Ecto neural progenitor cell (in vitro differentiated cells): Measurements from ENCODE around the gene SMIM1.

Experiments used
- DNase-seq: peaks from one replicate; pipeline ENCODE4 v3.0.0-alpha.2; 2018; ENCODE audit warnings: low spot score

The SMIM1 gene

DNA sequence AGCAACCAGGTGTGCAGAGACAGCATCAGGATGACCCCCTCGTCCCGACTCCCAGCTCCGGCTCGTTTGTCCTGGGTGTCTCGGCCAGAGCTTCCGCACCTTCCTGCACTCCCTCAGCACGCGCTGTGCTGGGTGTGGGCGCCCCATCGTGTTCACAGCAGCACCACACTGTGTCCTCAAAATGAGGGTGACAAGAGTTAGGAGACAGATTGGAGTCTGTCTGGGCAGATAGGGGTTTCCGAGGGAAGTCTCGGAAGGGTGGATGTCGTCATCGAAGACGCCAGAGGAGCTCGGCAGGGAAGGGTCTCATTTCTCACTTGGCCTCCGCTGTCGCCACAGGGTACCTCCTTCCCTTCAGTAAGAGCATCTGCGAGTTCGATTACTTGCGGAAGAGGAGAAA, 16.2 kb upstream of the SMIM1 start:
- DNase-seq = no peak

DNA sequence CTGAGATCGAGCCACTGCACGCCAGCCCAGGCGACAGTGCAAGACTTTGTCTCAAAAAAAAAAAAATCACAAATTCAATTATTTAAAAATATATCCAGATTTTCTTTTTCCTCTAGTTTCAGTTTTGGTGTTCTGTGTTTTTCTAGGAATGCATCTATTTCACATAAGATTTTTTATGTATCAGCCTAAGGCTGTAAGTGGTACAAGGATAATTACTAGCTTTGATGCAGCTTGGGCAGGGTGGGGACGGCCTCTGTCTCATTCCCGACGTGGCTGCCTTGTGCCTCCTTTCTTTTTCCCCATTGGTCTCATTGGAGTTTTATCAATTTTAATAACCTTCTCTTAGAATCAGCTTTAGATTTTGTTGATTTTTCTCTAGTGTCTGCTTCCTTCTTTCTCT, 13.4 kb upstream of the SMIM1 start:
- DNase-seq = no peak

DNA sequence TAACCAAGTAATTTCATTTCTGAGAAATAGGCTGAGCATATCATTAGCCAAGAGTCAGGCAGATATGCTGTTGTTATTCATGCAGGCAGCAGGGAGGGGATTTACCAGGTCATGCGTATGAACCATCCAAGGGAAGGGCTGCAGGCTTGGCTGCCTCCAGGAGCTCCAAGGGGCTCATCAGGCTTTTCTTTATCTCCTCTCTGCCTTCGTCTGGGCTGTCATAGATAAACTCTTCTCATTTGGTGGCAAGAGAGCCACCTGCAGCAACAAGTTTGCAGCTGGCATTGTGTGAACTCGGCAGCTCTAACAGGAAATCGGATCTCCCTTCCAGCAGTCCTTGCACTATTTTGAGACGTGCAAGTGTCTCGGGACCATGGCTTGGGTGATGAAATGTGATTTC, 12.8 kb upstream of the SMIM1 start:
- DNase-seq = no peak

DNA sequence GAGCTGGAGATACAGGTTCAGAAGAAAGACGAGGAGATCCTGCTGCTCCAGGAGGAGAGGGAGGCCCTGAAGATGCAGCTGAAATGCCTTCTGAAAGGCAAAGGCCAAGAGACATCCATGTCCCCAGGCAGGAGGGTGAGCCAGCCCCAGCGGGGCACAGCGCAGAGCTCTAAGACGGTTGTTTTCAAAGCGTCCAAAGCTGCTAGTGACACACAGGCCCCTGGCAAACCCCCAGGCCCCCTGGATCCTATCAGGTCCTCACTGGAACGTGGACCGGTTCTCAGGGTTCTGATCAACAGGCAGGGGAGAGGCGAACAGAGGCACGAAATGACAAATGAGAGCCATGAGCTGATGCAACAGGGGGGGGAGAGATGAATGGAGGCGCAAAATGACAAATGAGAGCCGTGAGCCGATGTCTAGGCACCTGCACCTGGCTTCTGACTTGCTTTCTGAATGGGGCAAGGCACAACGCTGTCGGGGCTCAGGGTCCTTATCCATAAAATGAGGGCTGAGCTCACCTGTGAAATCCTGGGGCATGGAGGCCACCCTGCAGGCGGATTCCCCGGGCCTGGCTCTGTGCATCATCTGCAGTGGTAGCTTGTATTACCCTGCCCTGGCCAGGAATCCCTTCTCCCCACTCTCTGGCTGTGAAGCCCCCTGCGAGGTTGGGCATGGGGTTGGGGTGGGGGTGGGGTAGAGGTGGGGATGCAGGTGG, 11.1 kb upstream of the SMIM1 start:
- DNase-seq = no peak

DNA sequence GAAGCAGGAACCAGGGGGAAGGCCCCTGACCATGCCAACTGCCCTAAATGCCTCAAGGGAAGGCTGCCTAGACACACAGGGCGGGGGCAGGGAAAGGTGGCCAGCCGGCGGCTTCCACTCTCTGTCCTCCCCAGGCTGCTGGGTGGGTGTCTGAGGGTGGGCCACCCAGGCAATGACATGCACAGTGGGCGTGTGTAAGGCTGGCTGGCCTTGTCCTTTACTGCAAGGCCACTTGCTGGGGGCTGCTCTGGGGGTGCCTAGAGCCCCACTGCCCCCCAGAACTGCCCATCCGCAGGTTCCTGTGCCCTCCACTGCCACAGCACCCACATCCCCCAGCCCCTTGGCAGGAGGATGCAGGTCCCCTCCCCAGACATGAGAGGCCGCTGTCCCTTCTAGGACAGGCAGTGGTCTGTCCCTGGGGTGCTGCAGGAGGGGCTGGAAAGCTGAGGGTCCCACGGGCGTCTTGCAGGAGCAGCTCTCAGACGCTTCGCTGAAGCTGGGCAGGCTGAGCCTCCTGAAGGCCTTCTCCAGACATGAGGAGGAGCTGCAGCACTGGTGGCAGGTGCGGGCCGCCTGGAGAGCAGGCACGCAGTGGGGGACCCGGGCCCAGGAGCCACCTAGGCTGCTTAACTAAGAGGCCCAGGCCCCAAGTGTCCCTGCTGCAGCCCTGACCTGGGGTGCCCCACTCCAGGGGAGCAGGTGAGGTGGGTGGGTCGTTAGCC, 10.2 kb upstream of the SMIM1 start:
- no peak for DNase-seq

DNA sequence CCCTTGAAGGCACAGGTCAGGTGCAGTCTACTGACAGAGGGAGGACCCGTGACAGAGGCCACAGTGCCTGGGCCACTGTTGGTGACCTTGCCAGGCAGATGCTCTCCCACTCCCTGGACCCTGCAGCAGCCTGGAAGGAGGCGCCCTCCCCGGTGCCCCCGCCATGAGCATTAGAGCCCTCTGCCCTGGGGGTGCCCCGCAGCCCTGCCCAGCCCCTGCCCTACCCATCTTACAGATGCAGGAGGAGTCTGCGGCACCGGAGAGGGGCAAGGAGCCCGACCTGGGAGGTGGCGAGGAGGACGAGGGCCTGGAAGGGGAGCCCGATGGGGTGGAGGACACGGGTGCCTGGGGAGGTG, 9.7 kb upstream of the SMIM1 start:
- no peak for DNase-seq

DNA sequence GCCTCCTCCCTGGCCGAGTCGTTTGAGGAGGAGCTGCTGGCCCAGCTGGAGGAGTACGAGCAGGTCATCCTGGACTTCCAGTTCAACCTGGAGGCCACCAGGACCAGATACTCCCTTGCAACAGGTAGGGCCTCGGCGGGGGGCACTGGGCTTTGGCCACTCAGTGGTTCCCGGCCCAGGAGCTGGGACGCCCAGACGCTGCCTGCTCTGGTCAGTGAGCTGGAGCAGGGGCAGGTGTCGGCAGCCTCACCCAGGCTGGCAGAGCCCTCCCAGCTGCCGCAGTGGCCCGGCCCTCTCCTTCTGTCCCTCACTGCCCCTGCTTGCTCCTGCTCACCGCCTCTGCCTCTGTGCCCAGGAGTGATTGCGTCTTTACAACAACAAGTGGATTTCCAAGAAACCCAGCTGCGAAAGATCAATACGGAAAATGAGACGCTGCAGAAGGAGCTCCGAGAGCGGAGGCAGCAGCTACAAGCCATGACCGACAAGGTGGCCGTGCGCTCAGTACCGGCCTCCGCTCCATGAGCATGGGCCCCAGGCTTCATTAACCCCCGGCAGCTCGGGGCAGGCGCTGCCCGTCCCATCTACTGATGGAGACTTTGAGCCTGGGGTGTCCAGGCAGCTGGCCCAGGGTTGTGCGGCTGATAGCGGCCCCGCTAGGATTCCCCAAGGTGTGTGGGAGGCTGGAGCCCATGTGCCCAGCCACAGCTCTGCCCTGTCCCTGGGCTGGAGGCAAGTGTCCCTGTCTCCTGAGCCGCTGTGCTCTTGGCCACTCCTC, 9.0 kb upstream of the SMIM1 start:
- no peak for DNase-seq

DNA sequence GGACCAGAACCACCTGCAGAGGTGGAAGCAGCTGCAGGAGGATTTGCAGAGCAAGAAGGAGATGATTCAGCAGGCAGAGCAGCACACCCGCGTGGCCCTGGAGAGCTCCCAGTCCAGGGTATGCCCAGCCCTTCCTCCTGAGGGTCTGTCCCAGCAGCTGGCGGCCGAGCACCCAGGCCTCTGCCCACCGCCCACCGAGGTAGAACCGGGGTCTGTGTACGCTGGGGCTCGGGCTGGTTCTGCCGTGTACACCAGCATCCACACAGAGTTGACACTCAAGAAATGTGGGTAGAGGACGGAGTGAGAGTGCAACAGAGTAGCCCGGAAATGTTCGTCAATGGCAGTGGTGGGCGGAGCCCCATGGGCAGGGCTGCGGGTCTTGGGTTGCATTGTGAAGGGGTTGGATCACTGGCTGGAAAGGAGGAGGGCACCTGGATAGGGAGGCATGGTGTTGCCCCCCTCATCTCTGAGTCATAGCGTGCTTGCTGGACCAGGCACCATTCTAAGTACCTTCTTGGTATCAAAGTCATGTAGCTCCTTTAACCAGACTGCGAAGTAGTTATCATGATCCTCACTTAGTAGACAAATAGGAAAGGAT, 5.1 kb upstream of the SMIM1 start:
- DNase-seq = no peak

DNA sequence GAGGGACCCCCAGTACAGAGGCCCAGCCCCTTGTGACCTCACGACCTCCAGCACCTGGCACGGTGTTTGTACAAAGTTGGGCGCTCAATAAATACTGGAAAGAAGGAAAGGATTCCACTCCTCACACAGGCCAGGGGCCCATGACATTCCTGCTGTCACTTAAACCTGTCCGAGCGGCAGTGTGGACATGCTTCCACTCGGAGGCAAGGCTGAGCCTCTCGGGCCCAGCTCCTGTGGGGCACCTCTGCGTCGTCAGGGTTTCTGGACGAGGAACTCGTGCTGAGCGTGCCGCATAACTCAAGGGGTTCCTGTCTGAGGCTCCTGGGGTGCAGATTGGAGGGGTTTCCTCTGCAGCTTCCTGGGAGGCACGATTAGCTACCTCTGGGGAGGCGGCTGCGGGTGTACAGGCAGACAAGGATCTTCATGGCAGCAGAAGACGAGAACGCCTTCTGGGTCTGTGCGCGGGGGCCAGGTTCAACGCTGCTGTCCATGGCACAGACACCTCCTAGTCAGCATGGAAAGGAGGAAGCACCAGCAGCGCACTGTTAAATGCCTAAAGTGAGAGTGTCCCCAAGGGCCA, 3.6 kb upstream of the SMIM1 start:
- no peak for DNase-seq

DNA sequence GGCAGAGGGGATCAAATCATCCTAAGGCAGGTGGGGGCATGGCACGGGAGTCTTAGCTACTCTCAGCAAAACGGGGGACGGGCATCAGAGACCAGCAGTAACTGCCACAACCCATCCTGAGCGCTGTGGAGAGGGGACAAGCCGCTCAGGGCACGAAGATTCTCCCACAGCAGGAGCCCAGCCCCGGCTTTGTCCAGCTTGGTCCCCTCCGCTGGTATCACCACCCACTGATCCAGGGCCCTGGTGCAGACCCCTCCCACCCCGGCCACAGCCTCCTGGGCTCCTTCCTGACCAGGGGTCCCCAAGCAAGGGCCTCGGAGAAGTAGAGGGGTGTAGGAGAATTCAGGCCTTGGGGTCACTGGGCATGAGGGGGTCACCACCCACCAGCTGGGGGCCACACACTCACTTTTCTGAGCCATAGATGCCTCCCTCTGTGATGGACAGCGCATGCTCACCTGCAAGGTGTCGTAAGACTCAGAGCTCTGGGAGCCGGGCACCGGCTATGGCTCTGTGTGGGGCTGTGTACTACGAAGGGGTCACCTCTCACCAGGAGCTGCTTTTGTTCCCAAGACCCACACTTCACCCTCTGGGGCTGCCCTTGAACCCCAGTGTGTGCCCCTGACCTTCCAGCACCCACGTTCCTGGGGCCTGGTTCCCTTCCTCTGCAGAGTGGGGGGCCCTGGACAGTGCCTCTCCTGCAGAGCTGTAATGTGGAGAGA, 2.3 kb upstream of the SMIM1 start:
- no peak for DNase-seq

DNA sequence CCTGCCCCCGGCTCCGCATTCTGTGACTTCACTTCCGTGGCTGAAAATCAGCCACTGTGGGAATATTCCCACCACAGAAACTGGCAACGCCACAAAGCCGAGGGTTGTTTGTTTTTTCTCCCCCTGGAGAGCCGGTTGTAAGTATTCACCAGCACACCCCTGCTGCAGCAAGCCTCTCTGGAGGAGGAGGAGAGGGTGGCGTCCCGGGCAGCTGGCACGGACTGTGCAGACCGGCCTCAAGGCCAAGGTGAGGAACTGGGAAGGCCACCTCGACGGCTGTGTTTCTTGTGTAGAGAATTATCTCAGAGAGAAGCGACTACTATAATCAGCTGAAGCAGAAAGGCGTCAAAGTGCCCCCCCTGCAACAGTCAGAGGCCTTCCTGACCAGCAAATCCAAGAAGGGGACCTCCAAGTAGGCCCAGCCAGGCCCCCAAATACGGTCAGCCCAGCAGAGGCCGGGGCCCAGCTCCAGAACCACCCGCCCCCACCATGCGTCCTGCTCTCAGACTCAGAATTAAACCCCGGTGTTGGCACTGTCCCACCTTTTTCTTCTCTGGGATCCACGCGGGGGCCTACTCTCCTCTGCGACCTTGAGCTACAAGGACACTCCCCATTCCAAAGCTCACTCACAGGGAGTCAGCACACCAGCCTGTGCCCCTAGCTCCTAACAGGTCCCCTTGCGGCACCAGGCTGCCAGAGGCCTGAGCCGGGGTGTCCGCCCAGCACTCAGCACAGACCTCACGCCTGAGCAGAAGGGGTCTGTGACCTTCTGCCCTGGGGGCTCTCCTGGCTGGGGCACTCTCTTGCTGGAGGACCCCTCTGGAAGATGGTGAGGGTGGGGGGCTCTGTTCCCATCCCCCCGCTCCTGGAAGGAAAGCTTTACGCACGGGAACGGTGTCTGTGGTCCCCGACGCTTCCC, 1.2 kb upstream of the SMIM1 start:
- peak; percentile 59 for DNase-seq

DNA sequence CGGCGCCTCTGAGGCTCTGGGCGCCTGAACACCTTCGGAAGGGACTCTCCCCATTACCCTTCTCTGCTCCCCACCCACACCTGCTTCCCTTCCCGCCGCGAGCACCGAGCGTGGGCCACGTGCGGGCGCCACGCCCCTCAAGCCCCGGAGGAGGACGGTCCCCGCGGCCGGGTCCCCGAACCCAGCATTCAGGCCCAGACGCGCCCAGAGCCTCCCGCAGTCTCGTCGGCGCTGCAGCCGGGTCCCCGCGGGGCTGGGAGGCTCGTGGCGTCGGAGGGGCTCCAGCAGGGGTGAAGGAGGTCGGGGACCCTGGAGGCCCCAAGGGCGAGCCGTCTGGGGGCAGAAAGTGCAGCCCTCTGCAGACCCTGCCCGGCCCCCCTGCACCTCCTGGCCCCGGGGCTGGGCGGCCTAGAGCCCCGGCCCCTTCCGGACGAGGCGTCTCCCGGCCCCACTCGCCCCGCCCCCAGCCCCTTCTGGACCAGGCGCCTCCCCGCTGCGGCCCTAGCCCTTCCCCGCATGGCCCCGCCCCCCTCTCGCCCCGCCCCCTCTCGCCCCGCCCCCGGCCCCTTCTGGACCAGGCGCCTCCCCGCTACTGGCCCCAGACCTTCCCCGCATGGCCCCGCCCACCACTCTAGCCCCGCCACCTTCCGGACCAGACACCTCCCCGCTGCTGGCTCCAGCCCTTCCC, 378 bp upstream of the SMIM1 start:
- DNase-seq = peak; percentile 97

DNA sequence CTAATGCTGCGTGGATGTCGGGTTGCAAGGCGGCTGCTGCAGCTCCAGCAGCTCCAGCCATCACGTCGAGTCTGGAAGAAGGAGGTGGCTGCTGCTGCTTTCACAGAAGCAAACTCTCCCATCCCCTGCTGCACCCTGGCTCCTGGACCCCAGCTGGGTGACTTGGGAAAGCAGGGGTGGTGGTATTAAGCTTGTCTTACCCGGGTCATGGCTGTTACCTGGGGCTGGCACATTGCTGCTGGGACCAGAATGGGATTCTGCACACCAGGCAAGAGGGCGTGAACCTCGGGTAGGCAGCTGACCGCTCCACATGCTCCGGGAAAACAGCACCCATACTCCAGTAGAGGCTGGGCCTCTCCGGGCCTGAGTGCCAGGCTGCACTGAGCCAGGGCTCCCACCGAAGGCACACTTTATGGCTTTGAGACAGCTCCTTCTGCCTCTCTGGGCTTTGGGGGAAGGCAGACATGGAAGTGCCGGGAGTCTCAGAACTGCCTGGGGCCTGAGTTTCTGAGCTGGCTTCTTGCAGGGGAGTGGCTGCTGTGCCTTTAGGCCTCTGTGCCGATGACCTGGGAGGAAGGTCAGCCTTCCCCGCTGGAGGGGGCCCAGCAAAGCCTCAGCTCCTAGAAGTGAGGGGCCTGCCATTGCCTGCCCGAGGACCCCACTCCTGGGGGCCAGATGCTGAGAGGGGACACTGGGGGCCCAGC, 1.2 kb downstream of the SMIM1 start:
- no peak for DNase-seq

DNA sequence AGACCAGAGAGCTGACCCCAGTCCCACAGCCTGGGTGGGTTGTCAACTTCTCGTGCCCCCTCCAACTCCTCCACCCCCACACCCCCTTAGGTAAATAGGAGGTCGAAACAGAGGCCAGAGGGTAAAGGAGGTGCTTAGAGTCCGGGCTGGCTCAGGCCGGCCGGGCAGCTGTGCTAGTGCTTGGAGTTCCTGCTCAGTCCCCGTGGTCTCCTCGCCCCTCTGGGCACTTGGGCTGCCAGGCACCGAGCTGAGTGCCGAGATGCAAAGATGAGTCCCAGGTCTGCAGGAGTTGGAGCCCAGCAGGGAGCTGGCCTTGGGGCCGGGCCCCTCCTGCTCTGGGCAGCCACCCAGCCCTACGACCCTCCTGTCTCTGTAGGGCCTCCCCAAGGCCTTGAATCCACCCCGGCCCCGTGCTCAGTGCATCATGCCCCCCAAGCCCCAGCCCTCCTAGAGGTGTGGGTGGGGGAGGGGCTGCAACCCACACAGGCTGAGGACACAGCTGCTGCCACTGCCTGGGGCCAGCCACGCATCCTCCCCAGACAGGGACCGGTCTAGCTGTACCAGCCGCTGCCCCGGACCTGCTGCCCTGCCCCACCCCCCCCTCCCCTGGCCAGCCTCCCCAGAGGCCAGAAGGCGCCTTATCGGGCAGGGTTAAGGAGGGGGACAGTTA, 1.9 kb downstream of the SMIM1 start:
- no peak for DNase-seq

DNA sequence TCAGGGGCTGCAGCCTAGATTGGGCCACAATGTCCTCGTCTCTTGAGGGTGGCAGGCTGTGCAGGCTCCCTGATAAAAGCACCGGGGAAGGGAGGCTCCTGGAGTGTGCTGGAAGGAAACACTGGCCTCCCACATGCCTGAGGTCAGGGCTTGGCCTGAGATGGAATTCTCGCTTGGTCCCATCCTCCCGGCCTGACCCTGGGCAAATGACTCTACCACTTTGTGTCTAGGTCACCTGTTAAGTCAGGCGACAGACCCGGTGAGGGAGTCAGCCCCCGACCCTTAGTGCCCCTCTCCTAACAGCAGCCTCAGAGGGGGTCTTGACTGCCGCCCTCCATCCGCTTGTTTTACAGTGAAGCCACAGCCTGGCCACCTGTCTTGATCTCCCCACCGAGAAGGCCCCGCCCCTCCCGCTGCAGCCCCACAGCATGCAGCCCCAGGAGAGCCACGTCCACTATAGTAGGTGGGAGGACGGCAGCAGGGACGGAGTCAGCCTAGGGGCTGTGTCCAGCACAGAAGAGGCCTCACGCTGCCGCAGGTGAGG, 2.5 kb downstream of the SMIM1 start:
- no peak for DNase-seq

DNA sequence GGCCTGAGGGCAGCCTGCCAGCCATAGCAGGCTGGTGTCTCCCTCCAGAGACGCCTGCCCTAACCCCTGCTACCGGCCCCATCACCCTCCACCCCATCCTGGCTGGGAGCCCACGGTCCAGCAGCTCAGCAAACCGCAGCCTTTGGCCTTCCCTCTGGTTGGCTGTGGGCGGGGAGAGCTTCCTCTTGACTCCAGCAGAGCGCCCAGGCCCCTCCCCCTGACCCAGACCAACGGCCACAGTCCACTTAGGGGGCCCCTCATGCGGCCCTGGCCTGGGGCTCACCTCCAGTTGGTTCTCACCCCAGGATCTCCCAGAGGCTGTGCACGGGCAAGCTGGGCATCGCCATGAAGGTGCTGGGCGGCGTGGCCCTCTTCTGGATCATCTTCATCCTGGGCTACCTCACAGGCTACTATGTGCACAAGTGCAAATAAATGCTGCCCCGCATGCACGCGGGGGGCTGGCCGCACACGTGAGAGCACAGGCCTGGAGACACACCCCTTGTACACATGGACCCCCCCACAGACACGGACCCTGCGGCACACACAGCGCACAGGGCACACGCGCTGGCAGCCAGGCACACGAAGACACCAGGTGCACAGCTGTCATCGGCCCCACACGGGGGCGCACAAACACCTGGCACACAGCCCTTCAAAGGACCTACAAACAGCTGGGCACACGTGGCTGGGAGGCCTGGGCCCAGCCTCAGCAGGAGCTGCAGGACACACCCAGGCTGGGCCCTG, 3.1 kb downstream of the SMIM1 start:
- peak; percentile 78 for DNase-seq

DNA sequence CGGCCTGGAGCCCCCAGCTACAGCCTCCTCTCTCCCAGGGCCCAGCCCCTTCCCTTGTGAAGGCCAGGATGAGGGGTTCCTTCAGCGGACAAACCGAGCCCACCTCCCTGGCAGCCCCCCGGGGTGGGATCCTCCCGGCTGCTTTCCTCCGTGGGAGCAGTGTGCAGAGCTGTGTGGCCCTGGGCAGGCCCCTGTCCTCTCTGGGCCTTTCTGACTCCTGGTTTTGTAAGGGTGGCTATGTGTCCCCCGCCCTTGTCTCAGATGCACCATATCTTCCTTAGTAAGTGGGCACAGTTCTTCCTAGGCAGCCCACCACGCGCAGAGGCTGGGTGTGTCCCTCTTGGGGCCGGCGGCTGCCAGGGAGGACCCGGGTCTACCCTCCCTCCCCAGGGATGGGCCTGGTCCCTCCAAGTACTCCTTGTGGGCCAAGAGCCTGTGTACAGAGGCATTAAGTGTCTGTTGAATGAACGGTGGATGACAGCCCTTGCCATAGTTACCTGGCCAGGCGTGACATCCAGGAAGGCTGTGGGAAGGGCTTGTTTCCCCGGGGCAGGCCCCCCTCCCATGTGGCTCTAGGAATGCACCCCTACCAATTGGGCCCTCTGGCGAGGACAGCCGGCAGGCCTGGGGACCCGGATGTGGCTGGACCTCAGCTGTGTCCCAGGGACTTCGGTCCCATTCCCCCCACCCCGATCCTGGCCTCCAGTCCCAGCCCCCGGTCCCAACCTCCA, 3.8 kb downstream of the SMIM1 start:
- no peak for DNase-seq
